GM23338 (cell line): Measurements from ENCODE around the gene DNAJC17.

Experiments
- CREB1 ChIP-seq: fragments of 250-450 bp; sonication (Bioruptor Pico); IDR thresholded peaks from 2 replicates; pipeline ENCODE4 v1.5.0; 2020; ENCODE audit warnings: low read depth, mild to moderate bottlenecking, moderate library complexity
- EZH2 ChIP-seq: fragments of 200-600 bp; sonication (generic); IDR thresholded peaks from one replicate; pipeline ENCODE4 v1.8.0; 2017; ENCODE audit warnings: antibody characterized with exemption, mild to moderate bottlenecking, low read depth; ENCODE audit not compliant: unreplicated experiment
- EZH2phosphoT487 ChIP-seq: fragments of 200-600 bp; sonication (generic); IDR thresholded peaks from one replicate; pipeline ENCODE4 v1.8.1; 2018; ENCODE audit warnings: antibody characterized with exemption; ENCODE audit not compliant: unreplicated experiment
- POLR2AphosphoS5 ChIP-seq: IDR thresholded peaks from 2 replicates; pipeline ENCODE4 v1.6.1; 2016; ENCODE audit warnings: antibody characterized with exemption, low read depth
- STAT1 ChIP-seq: IDR thresholded peaks from one replicate; pipeline ENCODE4 v1.6.1; 2016; ENCODE audit warnings: antibody characterized with exemption; ENCODE audit not compliant: unreplicated experiment
- ZNF114 ChIP-seq: fragments of 250-450 bp; sonication (Bioruptor Pico); IDR thresholded peaks from 2 replicates; pipeline ENCODE4 v1.5.0; 2020; ENCODE audit warnings: mild to moderate bottlenecking, moderate library complexity
- ZNF331 ChIP-seq: fragments of 250-450 bp; sonication (Bioruptor Pico); IDR thresholded peaks from 2 replicates; pipeline ENCODE4 v1.5.0; 2020; ENCODE audit warnings: low read depth, mild to moderate bottlenecking, moderate library complexity
- TF ChIP-seq, protein P1 (sequence below), 2 experiments: fragments of 200-600 bp in 1 of 2; sonication (generic) in 1 of 2; conservative IDR thresholded peaks; 2 replicates each; pipeline versions ENCODE4 v1.5.1 to v1.6.1; 2016 to 2017; ENCODE audit warnings: antibody characterized with exemption in 2 of 2, low read depth in 2 of 2, mild to moderate bottlenecking in 2 of 2, moderate library complexity in 1 of 2
- TF ChIP-seq, protein P2 (sequence below): IDR thresholded peaks from one replicate; pipeline ENCODE4 v1.6.1; 2018; ENCODE audit warnings: antibody characterized with exemption; ENCODE audit not compliant: unreplicated experiment
- TF ChIP-seq, protein P3 (sequence below): IDR thresholded peaks from 2 replicates; pipeline ENCODE4 v1.6.1; 2016; ENCODE audit warnings: antibody characterized with exemption
- TF ChIP-seq, protein P4 (sequence below): fragments of 250-450 bp; sonication (Bioruptor Pico); IDR thresholded peaks from 2 replicates; pipeline ENCODE4 v1.5.0; 2020; ENCODE audit warnings: mild to moderate bottlenecking, moderate library complexity

DNA sequence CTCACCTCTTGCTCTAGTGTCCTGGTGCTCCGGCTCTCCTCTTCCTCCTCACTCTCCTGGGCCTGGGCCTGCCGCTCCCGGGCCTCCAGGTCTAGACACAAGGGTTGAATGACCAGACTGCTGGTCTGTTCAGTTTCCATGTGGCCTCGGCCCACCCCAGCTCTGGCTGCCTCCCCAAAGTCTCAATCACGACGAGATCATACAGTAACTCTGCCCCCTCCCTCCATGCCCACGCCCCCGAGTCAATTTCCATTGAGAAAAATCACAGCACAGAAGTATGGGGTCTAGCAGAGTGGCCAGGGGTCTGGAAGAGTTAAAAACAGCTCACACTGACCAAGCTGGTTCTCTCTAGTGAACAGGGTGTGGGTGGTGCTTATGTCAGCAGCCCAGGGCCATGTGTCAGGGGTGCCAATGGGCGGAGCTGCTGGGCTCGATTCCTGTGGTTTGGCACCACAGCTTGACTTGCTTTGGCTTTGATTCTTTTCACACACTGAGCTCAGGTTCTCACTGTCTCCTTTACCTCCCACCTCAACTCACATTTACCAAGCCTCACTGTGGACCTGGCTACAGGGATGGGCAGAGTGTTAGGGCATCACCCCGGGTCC, 30.6 kb downstream of the DNAJC17 start:
- TF ChIP-seq, protein P1, sequence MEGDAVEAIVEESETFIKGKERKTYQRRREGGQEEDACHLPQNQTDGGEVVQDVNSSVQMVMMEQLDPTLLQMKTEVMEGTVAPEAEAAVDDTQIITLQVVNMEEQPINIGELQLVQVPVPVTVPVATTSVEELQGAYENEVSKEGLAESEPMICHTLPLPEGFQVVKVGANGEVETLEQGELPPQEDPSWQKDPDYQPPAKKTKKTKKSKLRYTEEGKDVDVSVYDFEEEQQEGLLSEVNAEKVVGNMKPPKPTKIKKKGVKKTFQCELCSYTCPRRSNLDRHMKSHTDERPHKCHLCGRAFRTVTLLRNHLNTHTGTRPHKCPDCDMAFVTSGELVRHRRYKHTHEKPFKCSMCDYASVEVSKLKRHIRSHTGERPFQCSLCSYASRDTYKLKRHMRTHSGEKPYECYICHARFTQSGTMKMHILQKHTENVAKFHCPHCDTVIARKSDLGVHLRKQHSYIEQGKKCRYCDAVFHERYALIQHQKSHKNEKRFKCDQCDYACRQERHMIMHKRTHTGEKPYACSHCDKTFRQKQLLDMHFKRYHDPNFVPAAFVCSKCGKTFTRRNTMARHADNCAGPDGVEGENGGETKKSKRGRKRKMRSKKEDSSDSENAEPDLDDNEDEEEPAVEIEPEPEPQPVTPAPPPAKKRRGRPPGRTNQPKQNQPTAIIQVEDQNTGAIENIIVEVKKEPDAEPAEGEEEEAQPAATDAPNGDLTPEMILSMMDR (conservative IDR thresholded peaks at IDR 0.05; ENCODE audit: low read depth in 2 of 2) = no peak
- TF ChIP-seq POLR2AphosphoS5 (no peak), ZNF114 (CRISPR knock-in tag) (no peak), EZH2 (no peak), STAT1 (no peak), CREB1 (CRISPR knock-in tag) (no peak), ZNF331 (CRISPR knock-in tag) (no peak), EZH2phosphoT487 (no peak)
- TF ChIP-seq, protein P2, sequence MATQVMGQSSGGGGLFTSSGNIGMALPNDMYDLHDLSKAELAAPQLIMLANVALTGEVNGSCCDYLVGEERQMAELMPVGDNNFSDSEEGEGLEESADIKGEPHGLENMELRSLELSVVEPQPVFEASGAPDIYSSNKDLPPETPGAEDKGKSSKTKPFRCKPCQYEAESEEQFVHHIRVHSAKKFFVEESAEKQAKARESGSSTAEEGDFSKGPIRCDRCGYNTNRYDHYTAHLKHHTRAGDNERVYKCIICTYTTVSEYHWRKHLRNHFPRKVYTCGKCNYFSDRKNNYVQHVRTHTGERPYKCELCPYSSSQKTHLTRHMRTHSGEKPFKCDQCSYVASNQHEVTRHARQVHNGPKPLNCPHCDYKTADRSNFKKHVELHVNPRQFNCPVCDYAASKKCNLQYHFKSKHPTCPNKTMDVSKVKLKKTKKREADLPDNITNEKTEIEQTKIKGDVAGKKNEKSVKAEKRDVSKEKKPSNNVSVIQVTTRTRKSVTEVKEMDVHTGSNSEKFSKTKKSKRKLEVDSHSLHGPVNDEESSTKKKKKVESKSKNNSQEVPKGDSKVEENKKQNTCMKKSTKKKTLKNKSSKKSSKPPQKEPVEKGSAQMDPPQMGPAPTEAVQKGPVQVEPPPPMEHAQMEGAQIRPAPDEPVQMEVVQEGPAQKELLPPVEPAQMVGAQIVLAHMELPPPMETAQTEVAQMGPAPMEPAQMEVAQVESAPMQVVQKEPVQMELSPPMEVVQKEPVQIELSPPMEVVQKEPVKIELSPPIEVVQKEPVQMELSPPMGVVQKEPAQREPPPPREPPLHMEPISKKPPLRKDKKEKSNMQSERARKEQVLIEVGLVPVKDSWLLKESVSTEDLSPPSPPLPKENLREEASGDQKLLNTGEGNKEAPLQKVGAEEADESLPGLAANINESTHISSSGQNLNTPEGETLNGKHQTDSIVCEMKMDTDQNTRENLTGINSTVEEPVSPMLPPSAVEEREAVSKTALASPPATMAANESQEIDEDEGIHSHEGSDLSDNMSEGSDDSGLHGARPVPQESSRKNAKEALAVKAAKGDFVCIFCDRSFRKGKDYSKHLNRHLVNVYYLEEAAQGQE = no peak
- TF ChIP-seq, protein P3, sequence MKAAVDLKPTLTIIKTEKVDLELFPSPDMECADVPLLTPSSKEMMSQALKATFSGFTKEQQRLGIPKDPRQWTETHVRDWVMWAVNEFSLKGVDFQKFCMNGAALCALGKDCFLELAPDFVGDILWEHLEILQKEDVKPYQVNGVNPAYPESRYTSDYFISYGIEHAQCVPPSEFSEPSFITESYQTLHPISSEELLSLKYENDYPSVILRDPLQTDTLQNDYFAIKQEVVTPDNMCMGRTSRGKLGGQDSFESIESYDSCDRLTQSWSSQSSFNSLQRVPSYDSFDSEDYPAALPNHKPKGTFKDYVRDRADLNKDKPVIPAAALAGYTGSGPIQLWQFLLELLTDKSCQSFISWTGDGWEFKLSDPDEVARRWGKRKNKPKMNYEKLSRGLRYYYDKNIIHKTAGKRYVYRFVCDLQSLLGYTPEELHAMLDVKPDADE = no peak
- TF ChIP-seq, protein P4, sequence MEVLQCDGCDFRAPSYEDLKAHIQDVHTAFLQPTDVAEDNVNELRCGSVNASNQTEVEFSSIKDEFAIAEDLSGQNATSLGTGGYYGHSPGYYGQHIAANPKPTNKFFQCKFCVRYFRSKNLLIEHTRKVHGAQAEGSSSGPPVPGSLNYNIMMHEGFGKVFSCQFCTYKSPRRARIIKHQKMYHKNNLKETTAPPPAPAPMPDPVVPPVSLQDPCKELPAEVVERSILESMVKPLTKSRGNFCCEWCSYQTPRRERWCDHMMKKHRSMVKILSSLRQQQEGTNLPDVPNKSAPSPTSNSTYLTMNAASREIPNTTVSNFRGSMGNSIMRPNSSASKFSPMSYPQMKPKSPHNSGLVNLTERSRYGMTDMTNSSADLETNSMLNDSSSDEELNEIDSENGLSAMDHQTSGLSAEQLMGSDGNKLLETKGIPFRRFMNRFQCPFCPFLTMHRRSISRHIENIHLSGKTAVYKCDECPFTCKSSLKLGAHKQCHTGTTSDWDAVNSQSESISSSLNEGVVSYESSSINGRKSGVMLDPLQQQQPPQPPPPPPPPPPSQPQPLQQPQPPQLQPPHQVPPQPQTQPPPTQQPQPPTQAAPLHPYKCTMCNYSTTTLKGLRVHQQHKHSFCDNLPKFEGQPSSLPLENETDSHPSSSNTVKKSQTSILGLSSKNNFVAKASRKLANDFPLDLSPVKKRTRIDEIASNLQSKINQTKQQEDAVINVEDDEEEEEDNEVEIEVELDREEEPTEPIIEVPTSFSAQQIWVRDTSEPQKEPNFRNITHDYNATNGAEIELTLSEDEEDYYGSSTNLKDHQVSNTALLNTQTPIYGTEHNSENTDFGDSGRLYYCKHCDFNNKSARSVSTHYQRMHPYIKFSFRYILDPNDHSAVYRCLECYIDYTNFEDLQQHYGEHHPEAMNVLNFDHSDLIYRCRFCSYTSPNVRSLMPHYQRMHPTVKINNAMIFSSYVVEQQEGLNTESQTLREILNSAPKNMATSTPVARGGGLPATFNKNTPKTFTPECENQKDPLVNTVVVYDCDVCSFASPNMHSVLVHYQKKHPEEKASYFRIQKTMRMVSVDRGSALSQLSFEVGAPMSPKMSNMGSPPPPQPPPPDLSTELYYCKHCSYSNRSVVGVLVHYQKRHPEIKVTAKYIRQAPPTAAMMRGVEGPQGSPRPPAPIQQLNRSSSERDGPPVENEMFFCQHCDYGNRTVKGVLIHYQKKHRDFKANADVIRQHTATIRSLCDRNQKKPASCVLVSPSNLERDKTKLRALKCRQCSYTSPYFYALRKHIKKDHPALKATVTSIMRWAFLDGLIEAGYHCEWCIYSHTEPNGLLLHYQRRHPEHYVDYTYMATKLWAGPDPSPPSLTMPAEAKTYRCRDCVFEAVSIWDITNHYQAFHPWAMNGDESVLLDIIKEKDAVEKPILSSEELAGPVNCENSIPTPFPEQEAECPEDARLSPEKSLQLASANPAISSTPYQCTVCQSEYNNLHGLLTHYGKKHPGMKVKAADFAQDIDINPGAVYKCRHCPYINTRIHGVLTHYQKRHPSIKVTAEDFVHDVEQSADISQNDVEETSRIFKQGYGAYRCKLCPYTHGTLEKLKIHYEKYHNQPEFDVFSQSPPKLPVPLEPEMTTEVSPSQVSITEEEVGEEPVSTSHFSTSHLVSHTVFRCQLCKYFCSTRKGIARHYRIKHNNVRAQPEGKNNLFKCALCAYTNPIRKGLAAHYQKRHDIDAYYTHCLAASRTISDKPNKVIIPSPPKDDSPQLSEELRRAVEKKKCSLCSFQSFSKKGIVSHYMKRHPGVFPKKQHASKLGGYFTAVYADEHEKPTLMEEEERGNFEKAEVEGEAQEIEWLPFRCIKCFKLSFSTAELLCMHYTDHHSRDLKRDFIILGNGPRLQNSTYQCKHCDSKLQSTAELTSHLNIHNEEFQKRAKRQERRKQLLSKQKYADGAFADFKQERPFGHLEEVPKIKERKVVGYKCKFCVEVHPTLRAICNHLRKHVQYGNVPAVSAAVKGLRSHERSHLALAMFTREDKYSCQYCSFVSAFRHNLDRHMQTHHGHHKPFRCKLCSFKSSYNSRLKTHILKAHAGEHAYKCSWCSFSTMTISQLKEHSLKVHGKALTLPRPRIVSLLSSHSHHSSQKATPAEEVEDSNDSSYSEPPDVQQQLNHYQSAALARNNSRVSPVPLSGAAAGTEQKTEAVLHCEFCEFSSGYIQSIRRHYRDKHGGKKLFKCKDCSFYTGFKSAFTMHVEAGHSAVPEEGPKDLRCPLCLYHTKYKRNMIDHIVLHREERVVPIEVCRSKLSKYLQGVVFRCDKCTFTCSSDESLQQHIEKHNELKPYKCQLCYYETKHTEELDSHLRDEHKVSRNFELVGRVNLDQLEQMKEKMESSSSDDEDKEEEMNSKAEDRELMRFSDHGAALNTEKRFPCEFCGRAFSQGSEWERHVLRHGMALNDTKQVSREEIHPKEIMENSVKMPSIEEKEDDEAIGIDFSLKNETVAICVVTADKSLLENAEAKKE = no peak
